Measurements from ENCODE around the gene NUP93. TPM values are rescaled to one million over a fixed set of nuclear protein-coding genes. Genes with fewer than 3 reads are reported as not detected.
A peak's percentile ranks its signal among the peaks of the same experiment; 100 is the strongest.

The NUP93 gene
- total and polyA plus RNA-seq, 2 donors from 2014 or later, result 34.8 to 48.8 TPM

DNA sequence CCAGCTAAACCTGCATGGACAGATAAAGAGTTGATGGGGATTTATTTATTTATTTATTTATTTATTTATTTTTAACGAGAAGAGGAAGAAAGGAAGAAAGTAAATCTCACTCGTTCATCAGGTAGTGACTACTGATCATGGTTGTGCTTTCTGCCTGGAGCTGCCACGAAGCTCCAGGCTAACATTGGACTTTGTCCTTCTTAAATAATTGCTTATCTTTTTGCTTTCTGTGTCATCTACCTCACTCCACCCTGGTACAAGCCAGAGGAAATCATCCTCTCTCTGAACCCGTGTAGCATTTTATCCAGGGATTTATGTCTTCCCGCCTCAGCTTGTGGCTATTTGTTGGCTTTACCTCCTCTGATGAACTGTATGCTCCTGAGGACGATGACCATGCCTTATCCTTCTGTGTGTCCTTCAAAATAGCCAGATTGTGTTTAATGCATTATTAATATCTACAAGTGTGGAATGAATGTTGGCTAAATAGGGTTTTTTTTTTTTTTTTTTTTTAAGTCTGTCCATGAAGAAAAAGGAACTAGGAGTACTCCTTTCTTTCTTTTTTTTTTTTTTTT is 127.0 kb downstream of the NUP93 start:
- Histone ChIP-seq H3K4me1 (ENCODE audit: control insufficient read depth in 2 of 3, insufficient read depth in 2 of 3, low read depth in 1 of 3, low read length in 3 of 3) (peaks cover 0 to 26% (median 12%) of the 10 kb centered on the region in 3 donors), H3K9me3 (ENCODE audit: control insufficient read depth in 2 of 3, insufficient read depth in 1 of 3, low read length in 3 of 3) (no peaks in the 10 kb centered on the region), H3K36me3 (ENCODE audit: control insufficient read depth in 2 of 3, insufficient read depth in 3 of 3, low read length in 3 of 3) (no peaks in the 10 kb centered on the region), H3K9ac (ENCODE audit: low read length in 3 of 3) (no peak overlapping the region), H3K4me3 (ENCODE audit: low read length in 3 of 3) (no peak overlapping the region), H3K27me3 (ENCODE audit: control insufficient read depth, insufficient read depth, low read length) (no peaks in the 10 kb centered on the region), H3K27ac (ENCODE audit: low read depth in 2 of 2, low read length in 2 of 2) (no peak overlapping the region)
- TF ChIP-seq, protein P1, sequence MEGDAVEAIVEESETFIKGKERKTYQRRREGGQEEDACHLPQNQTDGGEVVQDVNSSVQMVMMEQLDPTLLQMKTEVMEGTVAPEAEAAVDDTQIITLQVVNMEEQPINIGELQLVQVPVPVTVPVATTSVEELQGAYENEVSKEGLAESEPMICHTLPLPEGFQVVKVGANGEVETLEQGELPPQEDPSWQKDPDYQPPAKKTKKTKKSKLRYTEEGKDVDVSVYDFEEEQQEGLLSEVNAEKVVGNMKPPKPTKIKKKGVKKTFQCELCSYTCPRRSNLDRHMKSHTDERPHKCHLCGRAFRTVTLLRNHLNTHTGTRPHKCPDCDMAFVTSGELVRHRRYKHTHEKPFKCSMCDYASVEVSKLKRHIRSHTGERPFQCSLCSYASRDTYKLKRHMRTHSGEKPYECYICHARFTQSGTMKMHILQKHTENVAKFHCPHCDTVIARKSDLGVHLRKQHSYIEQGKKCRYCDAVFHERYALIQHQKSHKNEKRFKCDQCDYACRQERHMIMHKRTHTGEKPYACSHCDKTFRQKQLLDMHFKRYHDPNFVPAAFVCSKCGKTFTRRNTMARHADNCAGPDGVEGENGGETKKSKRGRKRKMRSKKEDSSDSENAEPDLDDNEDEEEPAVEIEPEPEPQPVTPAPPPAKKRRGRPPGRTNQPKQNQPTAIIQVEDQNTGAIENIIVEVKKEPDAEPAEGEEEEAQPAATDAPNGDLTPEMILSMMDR (IDR thresholded peaks at IDR 0.05; ENCODE audit: borderline replicate concordance, extremely low read depth, insufficient read depth), result no peak
- no peak for DNase-seq
- intact Hi-C loops (cut with DNase I), result no loop called here
- FAIRE-seq, result no peak

DNA sequence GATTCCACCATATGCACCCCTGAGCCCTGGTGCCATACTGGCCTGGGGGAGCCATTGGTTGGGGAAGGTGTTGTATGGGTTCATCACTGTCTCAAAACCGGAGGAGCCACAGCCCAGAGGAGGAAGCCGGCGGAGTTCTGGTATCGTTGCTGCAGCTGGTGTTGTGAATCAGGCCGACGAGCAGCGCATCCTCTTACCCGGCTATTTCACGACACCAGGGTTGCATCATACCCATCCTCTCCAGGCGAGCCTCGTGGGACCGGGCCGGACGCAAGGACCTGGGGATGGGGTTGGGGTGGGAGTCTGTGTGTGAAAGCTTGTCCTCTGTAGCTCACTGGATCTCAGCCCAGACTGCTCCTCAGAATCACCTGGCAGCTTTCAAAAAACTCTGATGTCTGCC is 128.4 kb downstream of the NUP93 start:
- Histone ChIP-seq H3K27ac (ENCODE audit: low read depth in 2 of 2, low read length in 2 of 2) (no peak overlapping the region), H3K4me1 (ENCODE audit: control insufficient read depth in 2 of 3, insufficient read depth in 2 of 3, low read depth in 1 of 3, low read length in 3 of 3) (peaks cover 0 to 24% (median 15%) of the 10 kb centered on the region in 3 donors), H3K9ac (ENCODE audit: low read length in 3 of 3) (no peak overlapping the region), H3K36me3 (ENCODE audit: control insufficient read depth in 2 of 3, insufficient read depth in 3 of 3, low read length in 3 of 3) (no peaks in the 10 kb centered on the region), H3K4me3 (ENCODE audit: low read length in 3 of 3) (no peak overlapping the region), H3K27me3 (ENCODE audit: control insufficient read depth, insufficient read depth, low read length) (no peaks in the 10 kb centered on the region), H3K9me3 (ENCODE audit: control insufficient read depth in 2 of 3, insufficient read depth in 1 of 3, low read length in 3 of 3) (no peaks in the 10 kb centered on the region)
- intact Hi-C loops (cut with DNase I), result no loop called here
- TF ChIP-seq, protein P1 (IDR thresholded peaks at IDR 0.05; ENCODE audit: borderline replicate concordance, extremely low read depth, insufficient read depth), result no peak
- FAIRE-seq, result no peak
- DNase-seq, result peak in 1 of 5 donors; percentile 68

DNA sequence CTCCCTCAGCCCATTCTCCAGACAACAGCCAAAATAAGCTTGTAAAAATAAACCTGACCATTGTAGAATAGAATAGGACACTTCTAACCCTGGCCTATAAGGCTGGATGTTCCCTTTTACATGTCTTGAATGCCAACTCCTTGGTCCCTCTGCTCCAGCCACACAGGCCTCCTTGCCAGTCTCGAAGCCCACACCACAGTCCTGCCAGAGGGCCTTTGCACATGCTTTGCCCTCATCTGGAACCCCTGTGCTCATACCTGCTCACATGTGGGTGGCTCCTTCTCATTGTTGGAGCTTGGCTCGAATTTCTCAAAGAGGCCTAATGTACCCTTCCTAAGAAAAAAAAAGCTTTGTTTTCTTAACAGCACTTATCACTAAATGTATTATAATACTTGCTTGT is 129.7 kb downstream of the NUP93 start:
- DNase-seq (peak in 1 of 5 donors; percentile 26), FAIRE-seq (no peak)
- Histone ChIP-seq H3K9ac (ENCODE audit: low read length in 3 of 3) (peak overlapping the region in 1 of 3 donors; percentile 34), H3K36me3 (ENCODE audit: control insufficient read depth in 2 of 3, insufficient read depth in 3 of 3, low read length in 3 of 3) (no peaks in the 10 kb centered on the region), H3K9me3 (ENCODE audit: control insufficient read depth in 2 of 3, insufficient read depth in 1 of 3, low read length in 3 of 3) (no peaks in the 10 kb centered on the region), H3K4me3 (ENCODE audit: low read length in 3 of 3) (no peak overlapping the region), H3K27me3 (ENCODE audit: control insufficient read depth, insufficient read depth, low read length) (no peaks in the 10 kb centered on the region), H3K27ac (ENCODE audit: low read depth in 2 of 2, low read length in 2 of 2) (no peak overlapping the region), H3K4me1 (ENCODE audit: control insufficient read depth in 2 of 3, insufficient read depth in 2 of 3, low read depth in 1 of 3, low read length in 3 of 3) (peaks cover 0 to 24% (median 15%) of the 10 kb centered on the region in 3 donors)
- intact Hi-C loops (cut with DNase I), result no loop called here
- TF ChIP-seq, protein P1 (IDR thresholded peaks at IDR 0.05; ENCODE audit: borderline replicate concordance, extremely low read depth, insufficient read depth), result no peak
